SJSA1 (cell line): Measurements from ENCODE around the gene RERG. TPM values are rescaled to one million over a fixed set of nuclear protein-coding genes. Genes with fewer than 3 reads are reported as not detected.

Experiments used
- DNase-seq, 2 experiments: peaks; one replicate each; pipeline ENCODE4 v3.0.0-alpha.2; 2015 to 2020; ENCODE audit warnings: low spot score in 2 of 2, low read depth in 1 of 2
- H3K27ac ChIP-seq: fragments of 250-450 bp; sonication (Bioruptor Pico); 2 replicates; pipeline ENCODE4 v1.5.1; 2020; ENCODE audit warnings: mild to moderate bottlenecking, moderate library complexity
- H3K27me3 ChIP-seq: fragments of 250-450 bp; sonication (Bioruptor Pico); replicated peaks from 2 replicates; pipeline ENCODE4 v1.5.1; 2020; ENCODE audit warnings: mild to moderate bottlenecking, moderate library complexity
- H3K36me3 ChIP-seq: fragments of 250-450 bp; sonication (Bioruptor Pico); 2 replicates; pipeline ENCODE4 v1.5.1; 2020; ENCODE audit warnings: mild to moderate bottlenecking
- H3K4me1 ChIP-seq: fragments of 250-450 bp; sonication (Bioruptor Pico); replicated peaks from 2 replicates; pipeline ENCODE4 v1.6.1; 2021; ENCODE audit warnings: mild to moderate bottlenecking
- H3K4me3 ChIP-seq: fragments of 250-450 bp; sonication (Bioruptor Pico); 2 replicates; pipeline ENCODE4 v1.5.1; 2020; ENCODE audit warnings: mild to moderate bottlenecking
- H3K9me3 ChIP-seq: fragments of 250-450 bp; sonication (Bioruptor Pico); replicated peaks from 2 replicates; pipeline ENCODE4 v1.5.1; 2020; ENCODE audit warnings: mild to moderate bottlenecking
- total RNA-seq: library from RNA; depleted of rRNA; stranded (reverse); fragments of >200 nt; shearing (Covaris generic); gene quantifications from 2 replicates; pipeline ENCODE4 v1.2.3, GENCODE V29; 2014

The RERG gene
- total RNA-seq, 1 experiment from 2014 or later: not detected

- no peaks in the 10 kb centered on the region for H3K36me3 ChIP-seq
- H3K4me3 ChIP-seq: no peak overlapping the region
- DNase-seq: no peak
- no peaks in the 10 kb centered on the region for H3K4me1 ChIP-seq
- H3K27ac ChIP-seq: no peak overlapping the region
- no peaks in the 10 kb centered on the region for H3K27me3 ChIP-seq
- H3K9me3 ChIP-seq: no peaks in the 10 kb centered on the region
Measured at GRCh38 chr12:15208871-15209656, 12.2 kb downstream of the RERG start.

- Histone ChIP-seq H3K4me1 (no peaks in the 10 kb centered on the region), H3K27ac (no peak overlapping the region), H3K4me3 (no peak overlapping the region), H3K27me3 (no peaks in the 10 kb centered on the region), H3K36me3 (no peaks in the 10 kb centered on the region), H3K9me3 (no peaks in the 10 kb centered on the region)
- no peak for DNase-seq
Measured at GRCh38 chr12:15208140-15208539, 13.1 kb downstream of the RERG start.

- Histone ChIP-seq H3K4me1 (no peaks in the 10 kb centered on the region), H3K36me3 (no peaks in the 10 kb centered on the region), H3K27me3 (no peaks in the 10 kb centered on the region), H3K9me3 (no peaks in the 10 kb centered on the region), H3K27ac (no peak overlapping the region), H3K4me3 (no peak overlapping the region)
- no peak for DNase-seq
Measured at GRCh38 chr12:15206831-15207389, 14.3 kb downstream of the RERG start.

GRCh38 chr12:15206338-15206737 is 14.9 kb downstream of the RERG start:
- Histone ChIP-seq H3K4me3 (no peak overlapping the region), H3K4me1 (no peaks in the 10 kb centered on the region), H3K27me3 (no peaks in the 10 kb centered on the region), H3K27ac (no peak overlapping the region), H3K9me3 (no peaks in the 10 kb centered on the region), H3K36me3 (no peaks in the 10 kb centered on the region)
- no peak for DNase-seq

- H3K4me1 ChIP-seq: no peaks in the 10 kb centered on the region
Measured at GRCh38 chr12:15205341-15206010, 15.7 kb downstream of the RERG start.

GRCh38 chr12:15201456-15201855 is 19.8 kb downstream of the RERG start:
- Histone ChIP-seq H3K4me1 (no peaks in the 10 kb centered on the region), H3K36me3 (no peaks in the 10 kb centered on the region), H3K27ac (no peak overlapping the region), H3K4me3 (no peak overlapping the region), H3K9me3 (no peaks in the 10 kb centered on the region), H3K27me3 (no peaks in the 10 kb centered on the region; the same call in 1 of the 2 replicates)
- no peak for DNase-seq

More at GRCh38 chr12:15205341-15206010, 15.7 kb downstream of the RERG start:
- H3K4me3 ChIP-seq: no peak overlapping the region
- no peaks in the 10 kb centered on the region for H3K36me3 ChIP-seq
- DNase-seq: no peak
- H3K27me3 ChIP-seq: no peaks in the 10 kb centered on the region; the same call in 1 of the 2 replicates
- H3K9me3 ChIP-seq: no peaks in the 10 kb centered on the region
- no peak overlapping the region for H3K27ac ChIP-seq

- H3K27me3 ChIP-seq: no peaks in the 10 kb centered on the region; the same call in 1 of the 2 replicates
- no peaks in the 10 kb centered on the region for H3K36me3 ChIP-seq
- H3K27ac ChIP-seq: no peak overlapping the region
- DNase-seq: no peak
- H3K9me3 ChIP-seq: no peaks in the 10 kb centered on the region
- no peaks in the 10 kb centered on the region for H3K4me1 ChIP-seq
- H3K4me3 ChIP-seq: no peak overlapping the region
Measured at GRCh38 chr12:15201056-15201455, 20.2 kb downstream of the RERG start.

GRCh38 chr12:15200641-15201040 is 20.6 kb downstream of the RERG start:
- Histone ChIP-seq H3K4me3 (no peak overlapping the region), H3K27ac (no peak overlapping the region), H3K4me1 (no peaks in the 10 kb centered on the region), H3K27me3 (no peaks in the 10 kb centered on the region; the same call in 1 of the 2 replicates), H3K36me3 (no peaks in the 10 kb centered on the region), H3K9me3 (no peaks in the 10 kb centered on the region)
- no peak for DNase-seq

DNA sequence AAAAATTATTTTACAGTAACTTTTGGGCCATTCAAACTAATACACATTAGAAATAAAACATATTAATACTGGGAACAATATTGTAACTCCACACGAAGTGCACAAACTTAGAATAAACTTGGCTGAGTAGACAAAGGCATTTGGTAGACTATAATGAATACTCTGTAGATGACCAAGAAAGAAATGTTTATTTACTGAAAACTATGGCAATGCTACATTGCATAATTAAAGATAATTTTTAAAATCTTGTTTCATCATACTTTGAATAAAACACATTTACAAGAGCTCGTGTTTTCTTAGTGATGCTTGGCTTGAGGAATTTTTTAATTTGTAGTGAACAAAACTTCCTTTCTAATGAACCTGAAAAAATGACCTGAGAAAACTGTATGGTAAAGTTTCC is 21.3 kb downstream of the RERG start:
- Histone ChIP-seq H3K9me3 (no peaks in the 10 kb centered on the region), H3K4me1 (no peaks in the 10 kb centered on the region), H3K27ac (no peak overlapping the region), H3K4me3 (no peak overlapping the region), H3K36me3 (no peaks in the 10 kb centered on the region), H3K27me3 (no peaks in the 10 kb centered on the region; the same call in 1 of the 2 replicates)
- DNase-seq: no peak

- H3K9me3 ChIP-seq: no peaks in the 10 kb centered on the region
- no peaks in the 10 kb centered on the region for H3K4me1 ChIP-seq
- DNase-seq: no peak
- H3K4me3 ChIP-seq: no peak overlapping the region
- H3K27me3 ChIP-seq: no peaks in the 10 kb centered on the region; the same call in 1 of the 2 replicates
- no peaks in the 10 kb centered on the region for H3K36me3 ChIP-seq
- no peak overlapping the region for H3K27ac ChIP-seq
Measured at GRCh38 chr12:15196678-15197505, 24.3 kb downstream of the RERG start.

GRCh38 chr12:15196221-15196620 is 25.0 kb downstream of the RERG start:
- Histone ChIP-seq H3K4me1 (no peaks in the 10 kb centered on the region), H3K9me3 (no peaks in the 10 kb centered on the region), H3K4me3 (no peak overlapping the region), H3K27ac (no peak overlapping the region), H3K27me3 (no peaks in the 10 kb centered on the region; the same call in 1 of the 2 replicates), H3K36me3 (no peaks in the 10 kb centered on the region)
- no peak for DNase-seq

GRCh38 chr12:15194456-15195368 is 26.5 kb downstream of the RERG start:
- Histone ChIP-seq H3K27ac (no peak overlapping the region), H3K36me3 (no peaks in the 10 kb centered on the region), H3K27me3 (no peaks in the 10 kb centered on the region), H3K4me3 (no peak overlapping the region), H3K4me1 (no peaks in the 10 kb centered on the region), H3K9me3 (no peaks in the 10 kb centered on the region)
- no peak for DNase-seq

DNA sequence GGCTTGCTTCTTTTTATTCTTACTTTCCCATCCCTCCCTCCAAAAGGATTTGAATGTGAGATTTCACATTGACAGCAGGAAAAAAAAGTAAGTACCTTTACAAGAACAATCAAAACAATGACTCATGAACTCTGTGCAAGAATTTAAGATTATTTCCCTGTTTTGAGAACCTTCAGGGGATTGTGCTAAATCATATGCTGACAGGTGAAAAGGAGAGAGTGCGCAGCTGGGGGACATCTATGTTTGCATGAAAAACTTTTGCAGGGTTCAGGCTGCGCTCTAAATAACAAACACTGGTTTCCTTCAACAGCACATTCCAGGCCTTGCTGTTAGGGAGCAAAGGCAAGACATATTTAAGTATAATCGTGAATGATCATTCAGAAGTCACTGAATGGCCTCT is 27.3 kb downstream of the RERG start:
- Histone ChIP-seq H3K27me3 (no peaks in the 10 kb centered on the region), H3K36me3 (no peaks in the 10 kb centered on the region), H3K4me3 (no peak overlapping the region), H3K9me3 (no peaks in the 10 kb centered on the region), H3K4me1 (no peaks in the 10 kb centered on the region), H3K27ac (no peak overlapping the region)
- no peak for DNase-seq
